Mucosa of descending colon (tissue), 3 donors: Measurements from ENCODE around the gene OSBPL1A. TPM values are rescaled to one million over a fixed set of nuclear protein-coding genes. Genes with fewer than 3 reads are reported as not detected.

ENCODE experiments used
- ATAC-seq: fragments of 200-7000 bp; cut with Tn5 transposase; one replicate; pipeline ENCODE4 v1.9.1; 2020; ENCODE audit warnings: mild to moderate bottlenecking, moderate library complexity
- DNase-seq, 3 donors: peaks; one replicate each; pipeline ENCODE4 v3.0.0-alpha.2; 2020
- H3K36me3 ChIP-seq: fragments of 200-600 bp; one replicate; pipeline ENCODE4 v1.8.0; 2021; ENCODE audit warnings: low read depth, mild to moderate bottlenecking
- H3K4me1 ChIP-seq: fragments of 200-600 bp; one replicate; pipeline ENCODE4 v1.8.0; 2021; ENCODE audit warnings: low read depth, mild to moderate bottlenecking
- H3K4me3 ChIP-seq: fragments of 200-600 bp; one replicate; pipeline ENCODE4 v1.8.0; 2021; ENCODE audit warnings: mild to moderate bottlenecking
- H3K9me3 ChIP-seq: fragments of 200-600 bp; one replicate; pipeline ENCODE4 v1.8.0; 2021; ENCODE audit warnings: mild to moderate bottlenecking
- CTCF ChIP-seq: fragments of 200-600 bp; IDR thresholded peaks from one replicate; pipeline ENCODE4 v1.8.0; 2022; ENCODE audit warnings: antibody characterized with exemption, mild to moderate bottlenecking
- intact Hi-C, 2 donors: fragments of 100-400 bp; cut with DNase I in 1 of 2; cut with micrococcal nuclease in 1 of 2; formaldehyde crosslinking; loops; one replicate each; pipeline versions ENCODE4 v1.11.0 to v1.11.1; 2022; cut with DNase I, micrococcal nuclease
- total RNA-seq, 3 donors: library from RNA; stranded (reverse); fragmentation: NEBNext Ultra II Directional in 2 of 3; extraction: Animal tissue kit (Norgen Biotek cat#: 25700) in 2 of 3; gene quantifications; one replicate each; pipeline versions ENCODE4 v1.2.1 to v1.2.4, GENCODE V29; 2021 to 2023
- donor health status: DM: no; HTN: no; CAD: no; lungs with moderate emphysema.
- donor health status: DM: no; HTN: no; CAD: no.
- donor health status: DM: no; HTN: yes; CAD: no.

The OSBPL1A gene
- total RNA-seq, 3 donors from 2014 or later, result 32.5 to 77.5 (median 69.8) TPM

- no peaks in the 10 kb centered on the region for H3K36me3 ChIP-seq
- H3K9me3 ChIP-seq, result no peaks in the 10 kb centered on the region
- DNase-seq, result peak; percentile 75 to 86 (median 82)
- peak; percentile 83 for ATAC-seq
- no peak for TF ChIP-seq CTCF
- intact Hi-C loops, result no loop called here
- H3K4me3 ChIP-seq, result peak overlapping the region; percentile 46
- H3K4me1 ChIP-seq, result peaks cover 18% of the 10 kb centered on the region
Measured at GRCh38 chr18:24271381-24272228, 126.0 kb downstream of the OSBPL1A start.

- TF ChIP-seq CTCF, result no peak
- H3K9me3 ChIP-seq, result no peaks in the 10 kb centered on the region
- DNase-seq (no peak), ATAC-seq (peak; percentile 1)
- no peaks in the 10 kb centered on the region for H3K36me3 ChIP-seq
- H3K4me3 ChIP-seq, result peak overlapping the region; percentile 46
- intact Hi-C loops, result no loop called here
- peaks cover 18% of the 10 kb centered on the region for H3K4me1 ChIP-seq
Measured at GRCh38 chr18:24270937-24271380, 126.7 kb downstream of the OSBPL1A start.

DNA sequence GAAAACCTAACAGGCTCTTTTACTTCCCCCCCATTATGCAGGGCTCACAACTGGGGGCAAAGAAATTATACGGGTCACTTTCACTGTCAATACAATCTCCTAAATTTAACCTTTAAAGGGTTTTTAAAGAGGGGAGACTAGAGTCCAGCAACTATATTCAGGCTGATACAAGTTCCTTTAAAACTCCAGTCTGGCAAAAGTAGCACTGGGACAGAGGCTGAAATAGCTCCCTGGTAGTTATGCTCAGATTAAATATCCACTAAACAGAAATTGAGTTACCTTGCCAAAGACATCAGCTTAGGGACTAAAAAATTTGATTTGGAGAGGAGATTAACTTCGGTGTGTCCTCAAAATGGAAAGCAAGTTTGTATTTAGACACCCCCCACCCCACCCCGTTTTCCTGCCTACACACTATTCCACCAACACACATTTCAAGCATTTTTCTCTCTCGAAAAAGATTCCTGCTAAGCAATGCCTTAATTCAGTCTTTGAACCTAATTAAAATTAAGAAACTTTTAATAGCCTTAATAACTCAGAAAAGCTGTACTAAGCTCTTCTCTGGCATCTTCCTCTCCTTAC, 127.2 kb downstream of the OSBPL1A start:
- no peak for TF ChIP-seq CTCF
- H3K9me3 ChIP-seq, result no peaks in the 10 kb centered on the region
- intact Hi-C loops, result no loop called here
- peaks cover 18% of the 10 kb centered on the region for H3K4me1 ChIP-seq
- DNase-seq, result no peak
- no peak for ATAC-seq
- no peaks in the 10 kb centered on the region for H3K36me3 ChIP-seq
- peak overlapping the region; percentile 46 for H3K4me3 ChIP-seq

DNA sequence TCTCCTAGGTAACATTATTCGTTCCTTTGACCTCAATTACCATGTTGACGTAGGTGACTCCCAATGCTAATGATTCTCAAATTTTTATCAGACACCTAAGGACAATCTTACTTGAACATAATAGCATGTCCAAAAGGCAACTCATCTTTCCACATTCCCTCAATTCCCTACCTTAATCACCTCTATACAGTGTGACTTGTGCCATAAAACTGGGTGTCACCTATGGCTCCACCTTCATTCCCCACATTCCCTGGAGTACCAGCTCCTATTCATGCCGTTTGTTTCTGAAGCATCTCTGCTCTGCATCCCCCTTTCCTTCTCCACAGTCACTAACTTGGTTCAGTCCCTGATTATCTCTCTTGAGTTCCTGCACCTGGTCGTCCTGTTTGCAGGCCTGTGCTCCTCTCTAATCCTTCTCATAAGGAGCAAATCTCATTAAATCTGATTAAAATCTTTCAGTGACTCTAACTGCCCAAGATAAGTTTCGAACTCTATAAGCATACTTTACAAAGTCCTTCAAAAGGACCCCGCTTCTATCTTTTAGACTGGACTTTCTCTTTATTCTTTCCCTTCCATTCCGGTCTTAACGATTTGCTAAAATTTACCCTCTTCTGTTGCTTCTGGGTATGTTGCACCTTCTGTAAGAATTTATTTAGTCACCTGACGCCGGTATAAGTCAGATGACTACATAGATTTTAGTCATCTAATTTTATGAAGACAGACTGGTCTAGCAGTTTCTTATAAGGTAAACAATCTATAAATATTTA, 128.7 kb downstream of the OSBPL1A start:
- DNase-seq, result no peak
- no peaks in the 10 kb centered on the region for H3K9me3 ChIP-seq
- H3K4me1 ChIP-seq, result peaks cover 18% of the 10 kb centered on the region
- peak; percentile 19 for ATAC-seq
- intact Hi-C loops, result no loop called here
- H3K4me3 ChIP-seq, result no peak overlapping the region
- no peak for TF ChIP-seq CTCF
- no peaks in the 10 kb centered on the region for H3K36me3 ChIP-seq

DNA sequence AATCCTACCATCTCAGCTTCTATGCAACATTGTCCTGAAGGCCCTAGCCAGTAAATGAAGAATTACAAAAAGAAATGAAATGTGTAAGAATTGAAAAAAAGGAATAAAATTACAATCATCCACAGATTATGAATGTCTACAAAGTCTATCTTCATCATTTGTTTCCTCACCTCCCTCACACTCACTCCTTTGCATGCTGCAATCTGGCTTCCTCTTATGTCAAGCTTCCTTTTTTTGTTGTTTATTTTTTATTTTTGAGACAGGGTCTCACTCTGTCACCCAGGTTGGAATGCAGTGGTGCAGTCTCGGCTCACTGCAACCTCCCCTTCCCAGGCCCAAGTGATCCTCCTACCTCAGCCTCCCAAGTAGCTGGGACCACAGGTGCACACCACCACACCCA, 129.7 kb downstream of the OSBPL1A start:
- DNase-seq, result no peak
- intact Hi-C loops, result no loop called here
- Histone ChIP-seq H3K9me3 (no peaks in the 10 kb centered on the region), H3K4me1 (peaks cover 11% of the 10 kb centered on the region), H3K4me3 (no peak overlapping the region), H3K36me3 (no peaks in the 10 kb centered on the region)
- no peak for TF ChIP-seq CTCF
- no peak for ATAC-seq
